NCI-H446 (cell line): ENCODE results near the gene GAS2L1.
A peak's percentile ranks its signal among the peaks of the same experiment; 100 is the strongest.

Experiments
- DNase-seq, 2 experiments: peaks; one replicate each; lab custom pipeline; 2025; lab: John Stamatoyannopoulos, UW

GAS2L1 gene

GRCh38 chr22:29328055-29328454 is 21.6 kb downstream of the GAS2L1 start:
- DNase-seq = no peak

GRCh38 chr22:29328566-29329500 is 22.4 kb downstream of the GAS2L1 start:
- DNase-seq = no peak

GRCh38 chr22:29329581-29329980 is 23.1 kb downstream of the GAS2L1 start:
- DNase-seq = no peak

- no peak for DNase-seq
Measured at GRCh38 chr22:29330291-29330690, 23.8 kb downstream of the GAS2L1 start.

- no peak for DNase-seq
Measured at GRCh38 chr22:29330753-29331152, 24.3 kb downstream of the GAS2L1 start.

- no peak for DNase-seq
Measured at GRCh38 chr22:29331213-29331612, 24.8 kb downstream of the GAS2L1 start.

GRCh38 chr22:29331658-29332300 is 25.3 kb downstream of the GAS2L1 start:
- no peak for DNase-seq

GRCh38 chr22:29332886-29333496 is 26.5 kb downstream of the GAS2L1 start:
- no peak for DNase-seq

- DNase-seq = no peak
Measured at GRCh38 chr22:29334148-29334547, 27.7 kb downstream of the GAS2L1 start.

GRCh38 chr22:29334696-29335344 is 28.4 kb downstream of the GAS2L1 start:
- no peak for DNase-seq

GRCh38 chr22:29335656-29336055 is 29.2 kb downstream of the GAS2L1 start:
- no peak for DNase-seq

- peak in 1 of 2 experiments; percentile 19 for DNase-seq
Measured at GRCh38 chr22:29336751-29337490, 30.5 kb downstream of the GAS2L1 start.

- no peak for DNase-seq
Measured at GRCh38 chr22:29337631-29338284, 31.3 kb downstream of the GAS2L1 start.

- no peak for DNase-seq
Measured at GRCh38 chr22:29338398-29338797, 31.9 kb downstream of the GAS2L1 start.

GRCh38 chr22:29339381-29340235 is 33.2 kb downstream of the GAS2L1 start:
- DNase-seq = no peak

GRCh38 chr22:29340566-29340965 is 34.1 kb downstream of the GAS2L1 start:
- DNase-seq = no peak

- DNase-seq = no peak
Measured at GRCh38 chr22:29341056-29341848, 34.8 kb downstream of the GAS2L1 start.

GRCh38 chr22:29341849-29342127 is 35.3 kb downstream of the GAS2L1 start:
- no peak for DNase-seq

- no peak for DNase-seq
Measured at GRCh38 chr22:29342177-29342576, 35.7 kb downstream of the GAS2L1 start.
